ENCODE data around the gene OSCP1. TPM values are rescaled to one million over a fixed set of nuclear protein-coding genes. Genes with fewer than 3 reads are reported as not detected.

The OSCP1 gene
- total RNA-seq, 1 experiment from 2014 or later = 3.2 TPM

DNA sequence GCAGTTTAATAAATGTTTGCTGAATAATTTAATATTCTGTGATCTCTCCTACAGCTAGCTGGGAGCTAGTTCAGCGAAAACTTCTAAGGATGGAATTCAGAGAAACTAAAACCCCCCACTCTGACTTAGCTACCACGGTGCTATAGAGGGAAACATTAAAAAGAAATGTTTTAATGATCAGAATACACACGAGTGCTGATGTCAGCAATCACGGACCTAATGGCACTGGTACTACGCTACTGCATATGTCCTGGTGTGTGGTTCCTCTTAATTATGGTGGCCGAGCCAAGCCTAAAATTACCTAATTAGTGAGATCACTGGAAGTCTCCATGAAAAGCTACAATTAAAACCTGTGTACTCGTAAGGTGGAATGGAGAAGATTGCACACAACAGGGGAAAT is 28.6 kb downstream of the OSCP1 start:
- H3K23me2 ChIP-seq (ENCODE audit: insufficient read length, low read depth, low read length, poor library complexity, severe bottlenecking) = peaks cover 3% of the 10 kb centered on the region
- no peak overlapping the region for H2BK12ac ChIP-seq (ENCODE audit: insufficient read length, low read depth, low read length)
- no peak overlapping the region for H3K4ac ChIP-seq (ENCODE audit: low read depth, low read length)
- no peak overlapping the region for H3K56ac ChIP-seq (ENCODE audit: insufficient read length, low read depth, low read length)
- no peak overlapping the region for H2BK5ac ChIP-seq (ENCODE audit: insufficient read length, low read length)
- no peak overlapping the region for H2AK5ac ChIP-seq (ENCODE audit: insufficient read length, low read length)
- Mint-ChIP-seq H3K4me1 (peaks cover 9 to 10% of the 10 kb centered on the region in 2 experiments), H3K4me3 (no peak overlapping the region), H3K27me3 (ENCODE audit: low read depth) (no peaks in the 10 kb centered on the region), H3K36me3 (ENCODE audit: insufficient read depth in 1 of 3, low read depth in 3 of 3) (peaks cover 0 to 3% (median 0%) of the 10 kb centered on the region in 3 experiments; a peak in 1 of 7 replicates), H3K27ac (no peak overlapping the region), H3K9me3 (no peaks in the 10 kb centered on the region; a peak in 1 of 5 replicates)
- no peaks in the 10 kb centered on the region for H3K79me2 ChIP-seq (ENCODE audit: insufficient read depth, low read length)
- H4K8ac ChIP-seq (replicated peaks; ENCODE audit: insufficient read length, low read depth, low read length) = no peak overlapping the region
- no peak overlapping the region for H2BK120ac ChIP-seq (ENCODE audit: low read depth, low read length, poor library complexity, severe bottlenecking)
- H3K79me1 ChIP-seq (ENCODE audit: insufficient read depth, low read depth, low read length, poor library complexity, severe bottlenecking) = no peaks in the 10 kb centered on the region
- no peak overlapping the region for H3K23ac ChIP-seq (ENCODE audit: insufficient read length, low read depth, low read length)
- DNase-seq = no peak
- no peak for TF ChIP-seq CTCF (conservative IDR thresholded peaks at IDR 0.05)
- H3K27ac ChIP-seq (ENCODE audit: insufficient read length, low read depth, low read length) = no peak overlapping the region
- H4K91ac ChIP-seq (ENCODE audit: insufficient read length, low read depth, low read length) = no peak overlapping the region
- H3K9ac ChIP-seq (ENCODE audit: extremely low read depth, insufficient read length, low read length) = no peak overlapping the region
- H3K27me3 ChIP-seq (ENCODE audit: insufficient read depth, low read length) = no peaks in the 10 kb centered on the region
- H2BK20ac ChIP-seq (ENCODE audit: low read depth, low read length, poor library complexity, severe bottlenecking) = no peak overlapping the region
- no peak overlapping the region for H3T11ph ChIP-seq (ENCODE audit: low read length)
- H2BK15ac ChIP-seq (ENCODE audit: low read depth, low read length) = no peak overlapping the region
- no peaks in the 10 kb centered on the region for H3K9me3 ChIP-seq (ENCODE audit: control insufficient read depth, low read depth, low read length)
- H4K5ac ChIP-seq (ENCODE audit: insufficient read length, low read depth, low read length) = no peak overlapping the region
- no peak overlapping the region for H2AFZ ChIP-seq (ENCODE audit: low read length)
- no peaks in the 10 kb centered on the region for H3K4me1 ChIP-seq (ENCODE audit: insufficient read depth, low read length)
- H4K20me1 ChIP-seq (ENCODE audit: control insufficient read depth, insufficient read depth, insufficient read length) = no peaks in the 10 kb centered on the region
- WGBS (ENCODE audit: extremely low coverage, insufficient read length, low lambda C conversion rate) = no CpG with 5 or more reads among the region's 7 CpGs
- H3K14ac ChIP-seq (ENCODE audit: insufficient read depth, low read length) = no peak overlapping the region
- H3K18ac ChIP-seq (ENCODE audit: insufficient read length, low read depth, low read length) = no peak overlapping the region
- H3K4me2 ChIP-seq (ENCODE audit: insufficient read depth, insufficient read length, low read length) = no peak overlapping the region
